Measurements from ENCODE around the gene RAB21.
A peak's percentile ranks its signal among the peaks of the same experiment; 100 is the strongest.
"Not testable (repeated sequence)": the region's sequence is repeated elsewhere in the genome, so short reads cannot be mapped to it uniquely, and the experiment has no call there.

Gene RAB21

DNA sequence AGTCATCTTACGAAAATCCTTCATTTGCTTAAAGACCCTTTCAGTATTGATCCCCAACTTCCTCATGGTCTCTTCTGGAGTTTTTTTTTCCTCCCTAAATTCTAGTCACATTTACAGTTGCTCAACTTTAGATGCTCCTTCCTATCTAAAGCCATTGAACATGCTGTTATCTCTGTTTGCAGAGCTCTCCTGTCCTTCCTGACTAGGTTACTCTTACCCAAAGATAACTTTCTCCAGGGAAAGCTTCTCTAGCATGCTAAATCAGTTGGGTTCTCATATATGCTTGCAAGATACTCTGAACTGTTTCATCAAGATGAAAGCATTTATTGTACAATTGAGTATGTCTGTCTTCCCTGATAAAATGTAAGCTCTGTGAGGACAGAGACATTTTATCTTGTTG lies 1.8 kb upstream of the RAB21 start:
- DNase-seq (ENCODE audit: low read depth), result no peak

GRCh38 chr12:71755146-71755892 lies 656 bp downstream of the RAB21 start:
- DNase-seq (ENCODE audit: low read depth), result peak; percentile 37

- DNase-seq (ENCODE audit: low read depth), result no peak
Observed at GRCh38 chr12:71756054-71756690, 1.5 kb downstream of the RAB21 start.

DNA sequence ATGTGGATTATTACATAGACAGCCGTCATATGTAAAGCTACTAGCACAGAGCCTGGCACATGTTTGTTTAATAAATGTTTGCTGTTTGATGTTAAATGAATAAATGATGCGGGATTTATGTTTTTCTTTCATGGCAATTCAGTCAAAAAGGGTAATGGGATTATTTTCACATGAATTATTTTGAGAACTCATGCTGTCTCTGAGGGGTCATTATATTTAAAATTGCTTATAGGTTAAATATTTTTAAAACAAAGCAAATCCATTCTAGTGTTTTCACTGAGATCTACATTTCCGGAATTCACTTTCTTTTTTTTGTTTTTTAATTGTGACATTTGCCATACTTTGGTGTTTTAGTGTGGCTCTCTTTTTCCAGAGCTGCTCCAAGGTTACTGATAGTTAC lies 5.3 kb downstream of the RAB21 start:
- DNase-seq (ENCODE audit: low read depth), result no peak

GRCh38 chr12:71760471-71760870 lies 5.8 kb downstream of the RAB21 start:
- DNase-seq (ENCODE audit: low read depth), result no peak

DNA sequence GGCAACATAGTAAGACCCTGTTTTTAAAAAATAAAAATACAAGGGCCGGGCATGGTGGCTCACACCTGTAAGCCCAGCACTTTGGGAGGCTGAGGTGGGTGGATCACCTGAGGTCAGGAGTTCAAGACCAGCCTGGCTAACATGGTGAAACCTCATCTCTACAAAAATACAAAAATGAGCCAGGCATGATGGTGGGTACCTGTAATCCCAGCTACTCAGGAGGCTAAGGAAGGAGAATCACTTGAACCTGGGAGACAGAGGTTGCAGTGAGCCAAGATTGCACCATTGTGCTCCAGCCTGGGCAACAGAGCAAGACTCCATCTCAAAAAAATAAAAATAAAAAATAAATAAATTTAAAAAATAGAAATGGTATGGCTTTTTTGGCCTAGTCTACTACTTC lies 6.7 kb downstream of the RAB21 start:
- DNase-seq (ENCODE audit: low read depth), result not testable (repeated sequence)

GRCh38 chr12:71763677-71764379 lies 9.2 kb downstream of the RAB21 start:
- no peak for DNase-seq (ENCODE audit: low read depth)

GRCh38 chr12:71764587-71765321 lies 10.1 kb downstream of the RAB21 start:
- DNase-seq (ENCODE audit: low read depth), result no peak

- no peak for DNase-seq (ENCODE audit: low read depth)
Observed at GRCh38 chr12:71766202-71766601, 11.5 kb downstream of the RAB21 start.

DNA sequence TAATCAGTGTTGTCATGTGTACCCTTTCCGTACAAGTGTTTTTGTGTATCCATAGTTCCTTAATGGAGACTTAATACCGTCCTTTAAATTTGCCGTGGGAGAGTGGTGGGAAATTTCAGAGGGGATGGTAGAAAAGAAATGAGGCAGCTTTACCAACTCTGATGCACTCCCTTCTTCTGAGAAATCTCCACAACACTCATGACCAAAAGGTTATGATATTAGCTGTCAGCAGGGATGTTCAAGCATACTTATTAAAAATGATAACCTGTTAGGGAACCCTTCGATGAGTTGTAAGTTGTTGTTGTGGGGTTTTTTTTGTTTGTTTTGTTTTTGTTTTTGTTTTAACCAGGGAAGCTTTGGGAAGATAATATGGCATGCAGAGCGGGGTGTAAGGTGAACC lies 12.5 kb downstream of the RAB21 start:
- no peak for DNase-seq (ENCODE audit: low read depth)

GRCh38 chr12:71768900-71769299 lies 14.2 kb downstream of the RAB21 start:
- DNase-seq (ENCODE audit: low read depth), result no peak

DNA sequence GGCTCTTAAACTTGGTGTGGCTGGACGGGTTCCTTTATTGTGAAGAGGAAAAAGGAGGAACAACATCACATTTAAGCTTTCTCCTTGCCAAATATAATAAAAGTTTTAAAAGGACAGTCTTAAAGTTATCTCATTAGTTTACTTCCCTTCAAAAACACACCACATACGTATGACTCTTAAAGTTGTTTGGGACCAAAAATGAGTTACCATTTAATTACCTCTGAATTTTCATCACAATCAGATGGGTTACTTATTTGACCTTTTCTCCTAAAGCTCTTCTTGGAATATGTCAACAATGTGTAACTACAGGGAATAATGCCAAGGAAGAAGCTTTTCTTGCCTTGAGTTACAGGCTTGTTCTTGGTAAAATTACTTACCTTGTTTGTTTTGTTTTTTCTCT lies 16.4 kb downstream of the RAB21 start:
- no peak for DNase-seq (ENCODE audit: low read depth)

- no peak for DNase-seq (ENCODE audit: low read depth)
Observed at GRCh38 chr12:71772735-71773134, 18.1 kb downstream of the RAB21 start.

GRCh38 chr12:71780237-71780822 lies 25.7 kb downstream of the RAB21 start:
- peak; percentile 33 for DNase-seq (ENCODE audit: low read depth)

DNA sequence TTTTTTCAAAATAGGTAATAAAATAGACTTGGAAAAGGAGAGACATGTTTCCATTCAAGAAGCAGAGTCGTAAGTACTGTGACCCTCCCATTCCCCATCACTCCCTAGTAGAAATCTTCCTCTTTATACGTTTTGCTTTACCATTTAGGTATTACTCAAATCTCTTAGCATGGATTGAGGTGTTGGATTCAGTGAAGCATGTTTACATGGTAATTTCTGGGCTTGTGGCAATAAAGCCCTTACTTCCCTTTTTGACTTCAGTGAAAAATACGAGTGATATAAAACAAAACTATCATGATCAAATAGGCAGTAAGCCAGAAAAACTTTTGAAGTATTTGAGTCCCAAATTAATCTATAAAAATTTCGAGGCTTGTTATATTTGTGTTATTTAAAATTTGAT lies 27.4 kb downstream of the RAB21 start:
- no peak for DNase-seq (ENCODE audit: low read depth)

GRCh38 chr12:71786829-71787228 lies 32.2 kb downstream of the RAB21 start:
- no peak for DNase-seq (ENCODE audit: low read depth)

GRCh38 chr12:71787580-71787979 lies 32.9 kb downstream of the RAB21 start:
- DNase-seq (ENCODE audit: low read depth), result no peak

GRCh38 chr12:71790331-71790730 lies 35.7 kb downstream of the RAB21 start:
- no peak for DNase-seq (ENCODE audit: low read depth)

- no peak for DNase-seq (ENCODE audit: low read depth)
Observed at GRCh38 chr12:71791473-71792150, 36.9 kb downstream of the RAB21 start.

DNA sequence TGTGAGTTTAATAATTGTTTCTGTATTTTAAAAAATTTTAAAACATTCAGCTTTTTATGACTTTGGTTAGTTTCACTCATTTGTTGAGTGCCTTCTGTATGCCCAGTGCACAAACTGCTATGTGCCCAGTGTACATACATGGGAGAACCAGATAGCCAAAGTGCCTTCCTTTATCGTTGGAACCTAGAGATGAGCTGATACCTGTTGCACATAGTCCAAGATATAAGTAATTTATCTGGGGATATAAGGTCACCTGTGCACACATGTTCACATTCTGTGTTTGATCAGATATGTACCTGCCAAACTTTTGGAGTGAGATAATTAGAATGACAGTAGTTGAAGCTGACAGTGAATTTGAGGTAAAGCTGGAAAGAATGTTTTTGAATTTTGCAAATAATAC lies 37.9 kb downstream of the RAB21 start:
- DNase-seq (ENCODE audit: low read depth), result no peak

DNA sequence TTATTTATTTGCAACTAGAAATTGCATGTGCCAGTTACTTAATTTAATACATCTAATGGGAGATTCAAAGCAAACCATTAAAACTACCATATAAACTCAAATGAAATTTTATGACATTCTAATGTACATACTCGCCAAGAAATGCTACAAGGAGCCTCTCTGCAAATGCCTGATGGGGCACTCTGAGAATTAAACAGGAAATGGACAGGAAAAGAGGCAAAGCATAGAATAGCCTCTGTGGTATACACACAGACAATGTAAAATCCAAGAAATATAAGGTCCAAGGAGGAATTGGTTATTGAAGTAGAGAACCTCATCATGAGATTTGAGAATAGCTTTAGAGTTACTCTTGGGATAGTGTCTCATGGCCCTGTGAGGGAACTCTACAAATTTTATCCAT lies 41.2 kb downstream of the RAB21 start:
- no peak for DNase-seq (ENCODE audit: low read depth)

DNA sequence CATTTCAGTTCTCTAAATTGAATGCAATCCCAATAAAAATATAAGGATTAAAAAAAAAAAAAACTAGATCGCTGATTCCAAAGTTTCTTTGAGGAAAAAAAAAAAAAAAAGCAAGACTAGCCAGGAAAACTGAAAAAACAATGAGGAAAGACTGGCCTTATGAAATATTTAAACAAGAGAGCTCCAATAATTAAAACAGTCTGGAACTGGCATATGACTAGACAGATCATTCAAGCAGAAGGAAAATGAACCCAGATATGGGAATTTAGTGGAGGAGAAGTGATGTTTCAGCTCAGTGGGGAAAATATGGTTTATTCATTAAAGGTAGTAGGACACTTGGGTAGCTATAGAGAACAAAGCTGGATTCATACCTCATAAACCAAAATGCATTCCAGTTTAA lies 42.9 kb downstream of the RAB21 start:
- no peak for DNase-seq (ENCODE audit: low read depth)
